Hematopoietic multipotent progenitor cell (in vitro differentiated cells): ENCODE results near the gene SLC6A5. TPM values are rescaled to one million over a fixed set of nuclear protein-coding genes. Genes with fewer than 3 reads are reported as not detected.

Source experiments
- DNase-seq, 3 donors: peaks; one replicate each; pipeline ENCODE4 v3.0.0-alpha.2; 2011 to 2015; ENCODE audit warnings: low read depth in 2 of 3, low spot score in 2 of 3
- total RNA-seq: library from RNA; depleted of rRNA; stranded (reverse); fragments of >200 nt; gene quantifications from one replicate; pipeline ENCODE4 v1.2.3, GENCODE V29; 2012

SLC6A5 gene
- total RNA-seq, 1 donor, result under 0.01 TPM

DNA sequence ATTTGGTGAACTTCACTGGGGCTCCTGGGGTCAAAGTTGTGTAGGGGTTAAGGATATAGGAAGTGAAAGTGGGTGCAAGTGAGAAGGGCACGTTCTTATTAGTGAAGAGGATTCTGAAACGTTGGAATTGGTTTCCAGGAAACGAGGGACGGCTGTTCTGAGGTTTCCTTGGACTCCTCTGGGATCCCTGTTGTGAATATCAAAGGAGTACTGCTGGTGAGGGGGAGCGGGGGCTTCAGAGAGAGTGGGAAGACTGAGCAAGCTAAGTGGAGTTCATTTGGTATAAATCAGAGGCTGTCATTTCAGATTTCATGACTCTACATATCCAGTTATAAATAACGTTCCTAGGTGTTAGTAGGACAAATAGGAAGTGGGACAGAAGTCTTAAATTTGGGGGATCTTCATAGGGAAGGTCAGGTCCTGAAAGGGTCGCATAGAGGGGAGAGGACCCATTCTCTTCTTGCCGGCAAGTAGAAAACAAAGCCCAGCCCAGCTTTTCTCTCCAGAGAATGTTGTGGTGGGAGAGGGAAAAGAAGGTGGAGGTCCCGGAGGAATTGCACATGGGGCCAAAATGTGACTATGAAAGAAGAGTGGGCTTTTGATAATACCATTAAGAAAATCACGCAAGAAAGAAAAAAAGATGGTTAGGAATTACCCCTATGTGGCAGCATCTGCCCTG is 68.9 kb downstream of the SLC6A5 start:
- no peak for DNase-seq

DNA sequence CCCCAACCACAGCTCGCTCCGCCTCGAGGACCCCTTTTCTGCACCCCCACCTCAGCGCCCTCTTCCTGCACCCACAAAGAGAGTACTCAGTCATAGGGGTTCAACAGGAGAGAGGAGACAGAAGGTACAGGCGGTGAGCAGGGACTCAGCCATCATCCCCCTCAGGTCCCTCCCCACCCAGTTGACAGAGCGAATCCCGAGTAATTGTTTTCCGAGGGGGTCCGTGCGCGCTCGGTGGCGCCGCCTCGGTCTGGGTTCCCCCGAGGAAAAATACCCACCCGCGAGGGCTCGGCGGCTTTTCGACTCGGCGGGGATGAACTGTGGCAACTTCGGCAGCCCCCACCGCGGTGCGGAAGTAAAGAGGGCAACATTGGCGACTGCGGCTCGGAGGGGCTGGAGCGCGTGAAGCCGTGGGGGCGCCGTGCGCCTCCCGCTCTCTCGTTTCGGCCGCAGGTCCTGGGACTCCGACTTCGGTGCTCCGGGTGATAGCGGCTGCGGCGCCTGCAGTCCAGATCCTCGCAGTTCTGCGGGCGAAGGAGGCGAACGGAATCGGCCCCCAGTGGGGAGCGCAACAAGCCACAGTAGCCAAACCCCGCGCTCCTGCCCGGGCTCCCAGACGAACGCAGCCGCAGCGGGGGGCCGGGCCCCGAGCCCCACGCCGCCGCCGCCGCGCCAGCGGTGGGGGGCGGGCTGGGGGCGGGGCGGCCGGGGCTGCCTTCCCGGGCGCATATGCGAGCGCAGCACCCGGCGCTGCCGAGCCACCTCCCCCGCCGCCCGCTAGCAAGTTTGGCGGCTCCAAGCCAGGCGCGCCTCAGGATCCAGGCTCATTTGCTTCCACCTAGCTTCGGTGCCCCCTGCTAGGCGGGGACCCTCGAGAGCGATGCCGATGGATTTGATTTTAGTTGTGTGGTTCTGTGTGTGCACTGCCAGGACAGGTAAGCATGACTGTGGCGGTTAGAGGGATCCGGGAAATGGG is 69.7 kb downstream of the SLC6A5 start, which contains the start of gene NELL1:
Gene NELL1, plus strand, starts transcription at position 743 of the 976 bp plus-strand sequence.
- no peak for DNase-seq

DNA sequence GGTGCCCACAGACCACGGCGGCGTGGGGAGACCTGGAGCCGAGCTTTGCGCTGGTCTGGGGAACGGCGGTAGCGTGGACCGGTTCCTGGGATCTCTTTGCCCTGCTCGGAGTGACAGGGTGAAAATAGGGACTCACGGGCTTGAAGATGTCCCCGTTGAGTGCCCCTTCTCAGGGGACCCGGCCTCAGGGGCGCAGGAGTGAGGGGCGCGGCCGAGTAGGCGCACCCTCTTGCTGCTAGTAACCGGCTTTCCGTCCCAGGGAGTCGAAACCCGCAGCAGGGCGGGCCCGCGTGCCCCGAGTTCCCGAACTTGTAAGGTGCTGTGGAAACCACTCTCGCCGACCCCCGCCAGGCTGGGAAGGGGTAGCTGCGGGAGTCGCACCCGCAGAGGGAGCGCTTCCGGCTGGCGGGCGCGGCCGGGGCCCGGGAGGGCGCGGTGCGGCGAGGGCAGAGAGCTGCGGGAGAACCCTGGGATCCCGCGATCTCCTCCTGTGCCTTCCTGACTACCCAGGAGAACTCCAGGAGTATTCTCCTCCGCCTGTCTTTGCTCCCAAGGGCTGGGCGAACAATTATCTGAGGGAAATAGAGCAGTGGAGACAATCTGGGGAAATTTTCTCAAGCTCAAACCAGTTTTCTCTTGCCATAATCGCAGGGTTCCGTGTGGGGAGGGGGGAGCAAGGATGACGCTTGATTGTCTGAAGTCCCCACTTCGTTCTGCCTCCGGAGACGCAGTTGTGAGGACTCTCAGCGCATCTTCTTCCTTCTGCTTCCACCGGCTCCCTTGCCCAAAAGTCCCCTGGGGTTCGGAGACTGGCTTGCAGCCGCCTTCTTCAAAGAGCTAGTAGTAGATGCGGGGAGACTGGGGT is 70.6 kb downstream of the SLC6A5 start:
- DNase-seq, result no peak

DNA sequence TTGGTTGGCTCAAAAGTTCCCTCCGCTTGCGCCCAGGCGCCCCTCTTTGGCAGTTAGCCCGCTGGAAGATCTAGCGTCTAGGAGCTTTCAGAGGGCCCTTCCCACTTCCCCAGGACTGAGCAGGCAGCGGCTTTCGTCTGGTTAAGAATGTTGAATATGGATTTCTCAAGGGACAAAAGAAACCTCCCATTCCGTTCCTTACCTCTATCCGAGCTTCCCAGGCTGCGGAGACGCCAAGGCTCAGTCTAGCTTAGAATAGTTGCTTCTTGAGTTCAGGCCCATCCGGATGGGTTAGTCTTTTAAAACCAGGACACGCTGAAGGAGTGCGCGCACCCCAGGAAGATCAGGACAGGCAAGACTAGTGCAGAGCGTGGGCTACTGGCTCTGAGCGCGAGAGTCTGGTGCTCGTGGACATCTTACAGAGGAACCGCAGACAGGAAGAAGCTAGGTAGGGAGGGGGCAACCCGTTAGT is 71.6 kb downstream of the SLC6A5 start:
- no peak for DNase-seq

DNA sequence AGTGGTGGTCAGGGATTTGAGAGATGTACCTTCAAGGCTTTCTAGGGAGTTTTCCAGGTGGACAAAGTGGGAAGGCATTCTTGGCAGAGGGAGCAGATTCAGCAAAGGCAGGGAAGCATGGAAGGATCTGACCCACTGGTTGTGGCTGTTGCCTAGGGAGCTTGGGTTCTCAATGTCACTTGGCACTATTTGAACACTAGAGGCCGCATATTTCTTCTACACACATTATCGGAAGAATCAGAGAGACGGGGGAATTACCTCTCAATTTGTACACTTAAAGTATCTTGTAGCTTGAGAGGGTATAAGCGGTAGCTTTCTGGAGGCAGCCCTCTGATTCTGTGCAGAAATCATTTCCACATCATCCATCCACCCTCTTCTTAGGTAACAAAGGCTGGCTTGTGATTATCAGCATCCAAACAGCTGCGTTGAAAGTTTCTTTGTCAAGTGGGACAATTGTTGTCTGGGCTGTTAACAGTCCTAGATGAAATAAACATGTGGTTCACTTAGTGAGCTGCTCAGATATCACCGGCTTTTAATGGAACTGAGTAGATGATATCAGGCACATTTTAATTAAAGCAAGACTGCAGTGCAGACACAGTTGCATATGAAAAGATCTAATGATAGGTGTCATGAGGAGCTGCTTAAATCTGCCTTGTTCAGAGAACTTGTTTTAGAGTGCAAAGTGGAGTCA is 72.6 kb downstream of the SLC6A5 start:
- peak in 1 of 3 donors; percentile 30 for DNase-seq

DNA sequence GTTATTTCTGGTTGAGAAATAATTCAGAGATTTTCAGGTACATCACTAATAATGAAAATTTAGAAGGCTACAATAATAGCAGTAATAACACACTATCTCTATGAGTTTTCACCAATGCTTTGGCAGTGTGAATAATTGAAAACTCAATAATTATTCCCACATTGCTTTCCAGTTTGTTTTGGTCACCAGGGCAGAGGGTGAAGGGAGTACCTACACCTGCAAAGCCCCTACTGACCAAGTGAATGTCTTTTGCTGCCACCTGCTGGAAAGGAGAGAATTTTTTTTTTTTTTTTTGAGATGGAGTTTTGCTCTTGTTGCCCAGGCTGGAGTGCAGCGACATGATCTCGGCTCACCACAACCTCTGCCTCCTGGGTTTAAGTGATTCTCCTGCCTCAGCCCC is 73.2 kb downstream of the SLC6A5 start:
- no peak for DNase-seq

DNA sequence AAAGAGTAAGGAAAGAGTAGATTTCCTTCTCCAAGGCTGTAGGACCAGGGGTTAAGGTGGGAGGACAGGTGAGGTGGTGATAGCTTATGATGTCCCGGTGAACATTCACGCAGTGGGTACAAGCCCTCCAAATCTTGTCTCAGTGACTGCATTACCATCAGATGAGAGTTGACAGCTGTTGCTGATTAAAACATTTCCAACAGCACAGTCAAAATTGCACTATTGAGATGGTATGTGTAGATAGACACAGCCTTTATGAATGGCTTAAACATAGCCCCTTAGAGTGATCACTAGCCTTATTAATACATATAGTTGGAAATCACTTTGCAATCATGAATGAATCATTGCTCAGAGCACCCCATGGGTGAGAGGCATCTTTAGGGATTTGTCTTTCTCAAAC is 77.2 kb downstream of the SLC6A5 start:
- DNase-seq, result no peak

DNA sequence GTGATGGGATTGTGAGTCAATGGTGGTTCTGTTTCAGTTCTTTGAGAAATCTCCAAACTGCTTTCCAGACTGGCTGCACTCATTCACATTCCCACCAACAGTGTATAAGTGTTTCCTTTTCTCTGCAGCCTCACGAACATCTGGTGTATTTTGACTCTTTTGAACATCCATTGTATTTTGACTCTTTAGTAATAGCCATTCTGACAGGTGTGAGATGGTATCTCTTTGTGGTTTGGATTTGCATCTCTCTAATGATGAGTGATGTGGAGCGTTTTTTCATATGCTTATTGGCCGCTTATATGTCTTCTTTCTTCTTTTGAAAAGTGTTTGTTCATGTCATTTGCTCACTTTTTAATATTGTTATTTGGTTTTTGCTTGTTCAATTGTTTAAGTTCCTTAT is 89.4 kb downstream of the SLC6A5 start:
- DNase-seq, result no peak

DNA sequence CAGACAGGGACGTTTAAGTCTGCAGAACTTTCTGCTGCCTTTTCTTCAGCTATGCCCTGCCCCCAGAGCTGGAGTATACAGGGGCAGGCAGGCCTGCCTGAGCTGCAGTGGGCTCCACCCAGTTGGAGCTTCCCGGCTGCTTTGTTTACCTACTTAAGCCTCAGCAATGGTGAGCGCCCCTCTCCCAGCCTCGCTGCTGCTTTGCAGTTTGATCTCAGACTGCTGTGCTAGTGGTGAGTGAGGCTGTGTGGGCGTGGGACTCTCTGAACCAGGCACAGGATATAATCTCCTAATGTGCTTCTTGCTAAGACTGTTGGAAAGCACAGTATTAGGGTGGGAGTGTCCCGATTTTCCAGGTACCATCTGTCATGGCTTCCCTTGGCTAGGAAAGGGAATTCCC is 108.5 kb downstream of the SLC6A5 start:
- no peak for DNase-seq

Other genes with a start within 250 kb of the SLC6A5 start
- 9.2 TPM for gene HTATIP2, start 235.9 kb upstream of the SLC6A5 start, total RNA-seq
- gene PRMT3, start 211.9 kb upstream of the SLC6A5 start, total RNA-seq, result 18.9 TPM
- 0.27 TPM for gene NELL1, start 70.0 kb downstream of the SLC6A5 start, total RNA-seq